Erythroblast (primary cell): ENCODE results near the gene LINGO3.

Experiments used
- GATA1 ChIP-seq: IDR thresholded peaks from 2 replicates; pipeline ENCODE4 v1.6.1; 2011; ENCODE audit warnings: low read depth, mild to moderate bottlenecking, control low read depth, low read length, moderate library complexity
- POLR2A ChIP-seq: IDR thresholded peaks from 2 replicates; pipeline ENCODE4 v1.6.1; 2011; ENCODE audit warnings: mild to moderate bottlenecking, low read length

- TF ChIP-seq POLR2A (no peak), GATA1 (no peak)
Observed at GRCh38 chr19:2337329-2337707, 29.4 kb upstream of the LINGO3 start.
